Cardiac fibroblast (primary cell): ENCODE results near the gene PPP6R2.

Experiments used
- DNase-seq, 2 donors: peaks; one replicate each; pipeline versions ENCODE4 v3.0.0 to v3.0.0-alpha.2; 2010; ENCODE audit warnings: low read depth in 2 of 2
- H3K4me3 ChIP-seq, 2 donors: replicated peaks in 1 of 2; 1 replicate in 1 of 2; 2 replicates in 1 of 2; pipeline ENCODE4 v1.5.1; 2011; ENCODE audit warnings: low read depth in 2 of 2, low read length in 2 of 2, mild to moderate bottlenecking in 2 of 2, moderate library complexity in 1 of 2
- TF ChIP-seq, protein P1 (sequence below): IDR thresholded peaks from one replicate; pipeline ENCODE4 v1.5.1; 2011; ENCODE audit warnings: low read depth, mild to moderate bottlenecking, low read length, inconsistent platforms

The PPP6R2 gene

GRCh38 chr22:50311606-50312351, 31.3 kb upstream of the PPP6R2 start:
- TF ChIP-seq, protein P1, sequence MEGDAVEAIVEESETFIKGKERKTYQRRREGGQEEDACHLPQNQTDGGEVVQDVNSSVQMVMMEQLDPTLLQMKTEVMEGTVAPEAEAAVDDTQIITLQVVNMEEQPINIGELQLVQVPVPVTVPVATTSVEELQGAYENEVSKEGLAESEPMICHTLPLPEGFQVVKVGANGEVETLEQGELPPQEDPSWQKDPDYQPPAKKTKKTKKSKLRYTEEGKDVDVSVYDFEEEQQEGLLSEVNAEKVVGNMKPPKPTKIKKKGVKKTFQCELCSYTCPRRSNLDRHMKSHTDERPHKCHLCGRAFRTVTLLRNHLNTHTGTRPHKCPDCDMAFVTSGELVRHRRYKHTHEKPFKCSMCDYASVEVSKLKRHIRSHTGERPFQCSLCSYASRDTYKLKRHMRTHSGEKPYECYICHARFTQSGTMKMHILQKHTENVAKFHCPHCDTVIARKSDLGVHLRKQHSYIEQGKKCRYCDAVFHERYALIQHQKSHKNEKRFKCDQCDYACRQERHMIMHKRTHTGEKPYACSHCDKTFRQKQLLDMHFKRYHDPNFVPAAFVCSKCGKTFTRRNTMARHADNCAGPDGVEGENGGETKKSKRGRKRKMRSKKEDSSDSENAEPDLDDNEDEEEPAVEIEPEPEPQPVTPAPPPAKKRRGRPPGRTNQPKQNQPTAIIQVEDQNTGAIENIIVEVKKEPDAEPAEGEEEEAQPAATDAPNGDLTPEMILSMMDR: no peak

DNA sequence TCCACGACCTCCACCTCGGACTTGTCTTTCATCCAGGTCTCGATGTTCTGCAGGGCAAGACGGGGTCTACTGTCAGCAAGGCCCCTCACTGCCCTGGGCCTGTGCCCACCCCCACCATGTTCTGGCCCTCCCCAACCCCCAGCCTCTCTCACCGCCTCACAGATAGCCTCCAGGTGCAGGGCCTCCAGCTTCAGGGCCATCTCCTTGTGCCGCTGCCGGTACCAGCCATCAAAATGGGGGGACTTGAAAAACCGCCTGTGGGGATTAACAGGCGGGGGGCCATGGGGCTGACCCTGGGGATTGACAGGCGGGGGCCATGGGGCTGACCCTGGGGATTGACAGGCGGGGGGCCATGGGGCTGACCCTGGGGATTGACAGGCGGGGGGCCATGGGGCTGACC, 30.8 kb upstream of the PPP6R2 start:
- DNase-seq: no peak
- TF ChIP-seq, protein P1: no peak
- no peak overlapping the region for H3K4me3 ChIP-seq

More at GRCh38 chr22:50311606-50312351, 31.3 kb upstream of the PPP6R2 start:
- no peak overlapping the region for H3K4me3 ChIP-seq
- DNase-seq: no peak

GRCh38 chr22:50313021-50313420, 30.1 kb upstream of the PPP6R2 start:
- TF ChIP-seq, protein P1: no peak
- DNase-seq: no peak
- H3K4me3 ChIP-seq: no peak overlapping the region

DNA sequence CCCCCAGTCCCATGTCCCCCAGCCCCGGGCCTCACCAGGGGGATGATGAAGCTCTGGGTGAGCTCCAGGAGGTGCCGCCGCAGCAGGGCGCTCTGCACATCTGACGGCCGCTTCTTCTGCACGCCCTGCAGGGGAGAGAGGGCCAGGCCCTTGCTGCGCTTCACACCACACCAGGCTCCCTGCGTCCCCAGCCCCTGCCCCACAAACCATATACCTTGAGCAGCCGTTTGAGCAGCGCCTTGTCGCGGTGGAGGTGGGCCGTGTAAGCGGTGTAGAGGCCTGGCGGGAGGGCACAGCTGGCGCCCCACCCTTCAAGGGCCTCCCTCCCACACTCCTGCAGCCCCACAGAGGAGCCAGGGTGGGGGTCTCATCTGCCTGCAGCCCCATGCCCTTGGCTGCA, 29.5 kb upstream of the PPP6R2 start:
- H3K4me3 ChIP-seq: no peak overlapping the region
- TF ChIP-seq, protein P1: no peak
- no peak for DNase-seq

DNA sequence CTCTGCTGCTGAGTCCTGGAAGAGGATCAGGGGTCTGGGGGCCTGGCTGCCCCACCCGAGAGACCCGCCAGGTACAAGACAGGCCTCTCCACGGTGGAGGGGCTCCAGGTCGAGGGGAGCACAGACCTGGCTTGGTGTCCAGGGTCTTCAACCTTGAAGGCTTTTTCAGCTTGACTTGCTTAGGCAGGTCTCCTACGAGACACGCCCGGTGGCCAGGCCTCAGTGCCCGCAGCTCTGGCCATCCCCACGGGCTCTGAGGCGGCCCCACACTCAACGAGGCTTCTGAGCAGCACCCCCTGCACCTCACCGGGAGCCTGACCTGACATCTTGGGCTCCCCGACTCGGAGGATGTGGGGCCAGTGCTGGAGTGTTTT, 29.1 kb upstream of the PPP6R2 start:
- no peak for DNase-seq
- H3K4me3 ChIP-seq: no peak overlapping the region
- TF ChIP-seq, protein P1: no peak

DNA sequence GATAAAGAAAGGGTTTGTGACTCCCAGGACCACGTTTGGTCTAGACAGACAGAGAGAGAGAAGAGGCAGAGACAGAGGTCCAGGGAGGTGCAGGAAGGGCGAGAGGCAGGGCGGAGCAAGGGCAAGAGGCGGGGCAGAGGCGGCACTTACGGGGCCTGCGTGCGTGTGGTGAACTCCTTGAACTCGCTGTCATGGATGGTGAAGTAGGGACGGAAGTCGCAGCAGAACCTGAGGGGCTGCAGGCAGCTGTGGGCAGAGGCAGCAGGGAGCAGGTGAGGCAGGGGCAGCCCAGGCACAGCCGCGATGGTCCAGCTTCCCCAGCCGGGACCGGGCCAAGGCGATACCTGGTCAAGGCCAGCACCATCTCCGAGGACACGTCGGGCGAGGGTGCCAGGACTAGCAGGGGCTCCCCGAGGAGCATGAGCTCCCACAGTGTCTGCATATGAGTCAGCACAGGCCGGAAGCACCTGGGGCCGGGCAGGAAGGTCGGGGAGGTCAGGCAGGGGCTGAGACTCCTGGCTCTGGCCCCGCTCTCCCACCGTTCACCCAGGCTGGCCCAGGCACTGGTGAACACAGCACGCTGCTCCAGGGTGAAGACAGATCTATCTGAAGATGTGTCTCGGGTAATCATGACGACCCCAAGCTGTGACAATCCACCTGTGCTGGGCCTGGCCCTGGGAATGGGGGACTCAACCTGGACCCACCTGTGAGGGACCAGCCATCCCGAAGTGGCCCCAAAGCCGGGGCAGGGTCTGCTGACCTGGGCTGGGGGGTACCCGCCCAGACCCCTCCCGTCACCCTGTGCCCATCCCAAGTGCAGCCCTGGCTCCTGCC, 28.5 kb upstream of the PPP6R2 start:
- no peak overlapping the region for H3K4me3 ChIP-seq
- DNase-seq: no peak

More for the DNA sequence above, 28.5 kb upstream of the PPP6R2 start:
- TF ChIP-seq, protein P1: no peak
